OCI-LY1 (cell line): ENCODE results near the gene ITGAE.
"Not testable (repeated sequence)": the region's sequence is repeated elsewhere in the genome, so short reads cannot be mapped to it uniquely, and the experiment has no call there.

Experiments
- H2AFZ ChIP-seq: fragments of 200-600 bp; sonication (generic), shearing (Covaris generic); 2 replicates; pipeline ENCODE4 v1.6.0; 2014; ENCODE audit warnings: antibody characterized with exemption, mild to moderate bottlenecking, low read length
- H3F3A ChIP-seq: fragments of 200-600 bp; sonication (generic), shearing (Covaris generic); 2 replicates; pipeline ENCODE4 v1.6.0; 2014; ENCODE audit warnings: mild to moderate bottlenecking, antibody characterized with exemption, low read length, moderate library complexity; ENCODE audit not compliant: insufficient read depth
- H3K27ac ChIP-seq: fragments of 200-600 bp; sonication (generic); 2 replicates; pipeline ENCODE4 v1.5.1; 2014; ENCODE audit warnings: low read length, mixed run types, mild to moderate bottlenecking, low read depth; ENCODE audit not compliant: poor library complexity, severe bottlenecking
- H3K27me3 ChIP-seq: fragments of 200-600 bp; sonication (generic); 2 replicates; pipeline ENCODE4 v1.6.0; 2014; ENCODE audit warnings: antibody characterized with exemption, mild to moderate bottlenecking, low read length, moderate library complexity; ENCODE audit not compliant: insufficient read depth
- H3K36me3 ChIP-seq: fragments of 200-600 bp; sonication (generic); 2 replicates; pipeline ENCODE4 v1.6.1; 2014; ENCODE audit warnings: mild to moderate bottlenecking, antibody characterized with exemption, low read length, moderate library complexity, mixed read lengths; ENCODE audit not compliant: insufficient read depth
- H3K4me1 ChIP-seq: fragments of 200-600 bp; sonication (generic); 2 replicates; pipeline ENCODE4 v1.5.1; 2014; ENCODE audit warnings: mild to moderate bottlenecking, low read length, moderate library complexity; ENCODE audit not compliant: insufficient read depth, severe bottlenecking
- H3K4me2 ChIP-seq: fragments of 200-600 bp; sonication (generic), shearing (Covaris generic); 2 replicates; pipeline ENCODE4 v1.6.1; 2014; ENCODE audit warnings: low read length
- H3K4me3 ChIP-seq: fragments of 200-600 bp; sonication (generic); 2 replicates; pipeline ENCODE4 v1.5.1; 2014; ENCODE audit warnings: low read length, low read depth, mild to moderate bottlenecking, mixed read lengths; ENCODE audit not compliant: poor library complexity, severe bottlenecking
- H3K79me2 ChIP-seq: fragments of 200-600 bp; shearing (Covaris generic); 2 replicates; pipeline ENCODE4 v1.6.1; 2016; ENCODE audit warnings: mixed run types, low read length, mixed read lengths; ENCODE audit not compliant: insufficient read depth
- H3K9ac ChIP-seq: fragments of 200-600 bp; sonication (generic), shearing (Covaris generic); 2 replicates; pipeline ENCODE4 v1.6.1; 2014; ENCODE audit warnings: mild to moderate bottlenecking, low read length, mixed read lengths
- H3K9me2 ChIP-seq: fragments of 200-600 bp; sonication (generic), shearing (Covaris generic); 2 replicates; pipeline ENCODE4 v1.6.1; 2014; ENCODE audit warnings: low read depth, mild to moderate bottlenecking, low read length, mixed read lengths
- H3K9me3 ChIP-seq: fragments of 200-600 bp; shearing (Covaris generic); 2 replicates; pipeline ENCODE4 v1.6.1; 2014; ENCODE audit warnings: low read length, mixed read lengths
- H4K20me1 ChIP-seq: fragments of 200-600 bp; sonication (generic), shearing (Covaris generic); 2 replicates; pipeline ENCODE4 v1.6.0; 2016; ENCODE audit warnings: mild to moderate bottlenecking, low read length; ENCODE audit not compliant: insufficient read depth
- EZH2 ChIP-seq: fragments of 200-600 bp; sonication (generic), shearing (Covaris generic); IDR thresholded peaks from 2 replicates; pipeline ENCODE4 v1.8.0; 2017; ENCODE audit warnings: borderline replicate concordance, mixed run types, mild to moderate bottlenecking, antibody characterized with exemption, low read length, moderate library complexity, mixed read lengths
- TF ChIP-seq, protein P1 (sequence below): fragments of 200-600 bp; sonication (generic), shearing (Covaris generic); IDR thresholded peaks from 2 replicates; pipeline ENCODE4 v1.5.1; 2017; ENCODE audit warnings: mild to moderate bottlenecking, antibody characterized with exemption, low read length, moderate library complexity, mixed read lengths

The ITGAE gene

DNA sequence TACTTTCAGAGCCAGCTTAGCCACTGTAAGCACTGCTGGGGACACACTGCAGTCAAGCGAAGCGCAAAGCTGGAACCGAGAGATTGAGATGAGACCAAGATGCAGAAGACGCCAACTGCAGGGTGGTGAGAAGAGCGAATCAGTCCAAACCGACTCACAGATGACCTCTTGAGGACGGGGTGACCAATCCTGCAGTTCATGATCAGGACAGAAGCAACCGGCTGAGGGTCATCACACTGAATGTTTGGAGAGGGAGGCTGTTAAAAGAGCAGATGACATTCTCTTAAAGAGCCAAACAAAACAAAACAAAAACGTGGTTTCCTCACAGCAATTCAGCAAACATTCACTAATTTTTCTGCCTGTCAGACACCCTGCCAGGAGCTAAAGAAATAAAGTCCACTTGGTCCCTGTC is 68.8 kb downstream of the ITGAE start:
- no peak overlapping the region for H3K27ac ChIP-seq

DNA sequence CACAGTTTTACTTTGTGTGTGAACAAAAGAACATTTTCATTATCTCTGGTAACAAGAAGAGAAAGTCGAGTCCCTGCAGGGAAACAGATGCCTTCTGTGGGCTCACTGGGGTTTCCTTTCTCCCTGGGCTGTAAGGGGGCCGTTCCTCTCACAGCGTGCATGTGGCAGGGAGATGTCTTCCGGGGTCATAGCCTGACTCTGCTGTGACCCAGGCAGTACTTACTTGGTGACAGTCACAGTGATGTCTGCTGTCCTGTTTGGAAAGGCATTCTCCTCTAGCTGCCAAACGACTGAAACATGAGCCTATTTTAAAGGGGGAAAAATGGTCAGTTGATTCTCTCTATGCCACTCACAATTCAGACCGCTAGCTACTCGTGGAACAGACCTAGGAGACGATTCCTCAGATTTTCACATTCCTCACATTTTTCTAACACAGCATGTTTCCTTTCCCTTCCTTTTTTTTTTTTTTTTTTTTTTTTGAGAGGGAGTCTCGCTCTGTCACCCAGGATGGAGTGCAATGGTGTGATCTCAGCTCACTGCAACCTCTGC is 70.0 kb downstream of the ITGAE start:
- Histone ChIP-seq H3K27ac (no peak overlapping the region), H3K9ac (no peak overlapping the region)

More for the DNA sequence above, 68.8 kb downstream of the ITGAE start:
- Histone ChIP-seq H3K27me3 (no peaks in the 10 kb centered on the region), H3K4me2 (no peak overlapping the region), H4K20me1 (no peaks in the 10 kb centered on the region), H3K9me2 (no peaks in the 10 kb centered on the region), H3K4me1 (no peaks in the 10 kb centered on the region), H3K36me3 (peaks cover 7% of the 10 kb centered on the region), H3F3A (no peaks in the 10 kb centered on the region), H3K79me2 (no peaks in the 10 kb centered on the region), H2AFZ (no peak overlapping the region), H3K4me3 (no peak overlapping the region), H3K9ac (no peak overlapping the region), H3K9me3 (no peaks in the 10 kb centered on the region)
- TF ChIP-seq, protein P1, sequence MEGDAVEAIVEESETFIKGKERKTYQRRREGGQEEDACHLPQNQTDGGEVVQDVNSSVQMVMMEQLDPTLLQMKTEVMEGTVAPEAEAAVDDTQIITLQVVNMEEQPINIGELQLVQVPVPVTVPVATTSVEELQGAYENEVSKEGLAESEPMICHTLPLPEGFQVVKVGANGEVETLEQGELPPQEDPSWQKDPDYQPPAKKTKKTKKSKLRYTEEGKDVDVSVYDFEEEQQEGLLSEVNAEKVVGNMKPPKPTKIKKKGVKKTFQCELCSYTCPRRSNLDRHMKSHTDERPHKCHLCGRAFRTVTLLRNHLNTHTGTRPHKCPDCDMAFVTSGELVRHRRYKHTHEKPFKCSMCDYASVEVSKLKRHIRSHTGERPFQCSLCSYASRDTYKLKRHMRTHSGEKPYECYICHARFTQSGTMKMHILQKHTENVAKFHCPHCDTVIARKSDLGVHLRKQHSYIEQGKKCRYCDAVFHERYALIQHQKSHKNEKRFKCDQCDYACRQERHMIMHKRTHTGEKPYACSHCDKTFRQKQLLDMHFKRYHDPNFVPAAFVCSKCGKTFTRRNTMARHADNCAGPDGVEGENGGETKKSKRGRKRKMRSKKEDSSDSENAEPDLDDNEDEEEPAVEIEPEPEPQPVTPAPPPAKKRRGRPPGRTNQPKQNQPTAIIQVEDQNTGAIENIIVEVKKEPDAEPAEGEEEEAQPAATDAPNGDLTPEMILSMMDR: peak; percentile 37; the same call in 1 of the 2 replicates
- no peak for TF ChIP-seq EZH2

DNA sequence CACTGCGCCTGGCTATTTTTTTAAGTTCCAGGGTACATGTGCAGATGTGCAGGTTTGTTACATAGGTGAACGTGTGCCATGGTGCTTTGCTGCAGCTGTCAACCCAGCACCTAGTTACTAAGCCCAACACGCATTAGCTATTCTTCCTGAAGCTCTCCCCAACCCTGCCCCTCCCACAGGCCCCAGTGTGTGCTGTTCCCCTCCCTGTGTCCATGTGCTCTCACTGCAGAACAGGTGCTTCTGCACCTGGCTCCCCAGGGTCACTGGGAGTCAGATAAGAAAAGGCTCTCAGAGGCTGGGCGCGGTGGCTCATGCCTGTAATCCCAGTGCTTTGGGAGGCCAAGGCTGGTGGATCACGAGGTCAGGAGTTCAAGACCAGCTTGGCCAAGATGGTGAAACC is 71.1 kb downstream of the ITGAE start:
- no peak overlapping the region for H3K27ac ChIP-seq
- TF ChIP-seq, protein P1: no peak
- TF ChIP-seq EZH2: no peak
- no peaks in the 10 kb centered on the region for H3F3A ChIP-seq
- H3K4me3 ChIP-seq: no peak overlapping the region
- no peak overlapping the region for H2AFZ ChIP-seq
- H3K9me2 ChIP-seq: no peaks in the 10 kb centered on the region
- no peaks in the 10 kb centered on the region for H3K27me3 ChIP-seq
- peaks cover 19% of the 10 kb centered on the region for H3K4me1 ChIP-seq
- no peaks in the 10 kb centered on the region for H3K9me3 ChIP-seq
- H3K36me3 ChIP-seq: peaks cover 26% of the 10 kb centered on the region
- H3K79me2 ChIP-seq: peaks cover 11% of the 10 kb centered on the region
- no peak overlapping the region for H3K4me2 ChIP-seq
- H4K20me1 ChIP-seq: no peaks in the 10 kb centered on the region
- H3K9ac ChIP-seq: no peak overlapping the region

More for the DNA sequence above, 70.0 kb downstream of the ITGAE start:
- Histone ChIP-seq H3K9me3 (no peaks in the 10 kb centered on the region), H3F3A (no peaks in the 10 kb centered on the region), H3K4me1 (peaks cover 8% of the 10 kb centered on the region), H3K36me3 (peaks cover 16% of the 10 kb centered on the region), H3K27me3 (no peaks in the 10 kb centered on the region), H3K9me2 (no peaks in the 10 kb centered on the region), H3K4me3 (no peak overlapping the region), H3K4me2 (no peak overlapping the region), H4K20me1 (no peaks in the 10 kb centered on the region), H3K79me2 (0 out of 2 replicates have a peak, but pooled peaks cover 4% of the 10 kb centered on the region), H2AFZ (no peak overlapping the region)
- TF ChIP-seq, protein P1: no peak
- no peak for TF ChIP-seq EZH2

DNA sequence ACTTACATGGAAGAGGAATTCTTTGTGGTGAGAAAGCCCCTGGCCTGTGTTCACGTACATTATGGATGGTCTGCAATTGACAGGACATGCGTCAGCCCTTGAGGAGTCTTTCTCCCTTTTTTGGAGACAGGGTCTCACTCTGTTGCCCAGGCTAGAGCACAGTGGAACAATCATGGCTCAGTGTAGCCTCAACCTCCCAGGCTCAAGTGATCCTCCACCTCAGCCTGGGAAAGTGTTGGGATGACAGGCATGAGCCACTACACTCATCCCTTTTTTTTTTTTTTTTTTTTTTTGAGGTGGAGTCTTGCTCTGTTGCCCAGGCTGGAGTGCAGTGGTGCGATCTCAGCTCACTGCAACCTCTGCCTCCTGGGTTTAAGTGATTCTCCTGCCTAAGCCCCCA is 72.9 kb downstream of the ITGAE start:
- H4K20me1 ChIP-seq, H3F3A ChIP-seq, H3K27ac ChIP-seq, H2AFZ ChIP-seq, H3K9me3 ChIP-seq, H3K4me2 ChIP-seq, H3K4me3 ChIP-seq, H3K27me3 ChIP-seq, H3K9me2 ChIP-seq, H3K9ac ChIP-seq: not testable (repeated sequence)
- Histone ChIP-seq H3K36me3 (peaks cover 26% of the 10 kb centered on the region), H3K4me1 (peaks cover 25% of the 10 kb centered on the region), H3K79me2 (peaks cover 20% of the 10 kb centered on the region)
